ENCODE measurements around the gene DCAF8. TPM values are rescaled to one million over a fixed set of nuclear protein-coding genes. Genes with fewer than 3 reads are reported as not detected.

The DCAF8 gene
- total RNA-seq, 1 donor from 2014 or later = 130 TPM

- no peak for DNase-seq (ENCODE audit: low read depth, low spot score)
- Mint-ChIP-seq H3K9me3 (no peaks in the 10 kb centered on the region), H3K27me3 (ENCODE audit: low read depth) (no peaks in the 10 kb centered on the region), H3K36me3 (ENCODE audit: low read depth) (peaks cover 5% of the 10 kb centered on the region), H3K4me1 (no peaks in the 10 kb centered on the region), H3K4me3 (no peak overlapping the region), H3K27ac (ENCODE audit: unreplicated experiment) (no peak overlapping the region)
- no peak for TF ChIP-seq CTCF (conservative IDR thresholded peaks at IDR 0.05)
Observed at GRCh38 chr1:160277330-160277729, 15.0 kb upstream of the DCAF8 start.

DNA sequence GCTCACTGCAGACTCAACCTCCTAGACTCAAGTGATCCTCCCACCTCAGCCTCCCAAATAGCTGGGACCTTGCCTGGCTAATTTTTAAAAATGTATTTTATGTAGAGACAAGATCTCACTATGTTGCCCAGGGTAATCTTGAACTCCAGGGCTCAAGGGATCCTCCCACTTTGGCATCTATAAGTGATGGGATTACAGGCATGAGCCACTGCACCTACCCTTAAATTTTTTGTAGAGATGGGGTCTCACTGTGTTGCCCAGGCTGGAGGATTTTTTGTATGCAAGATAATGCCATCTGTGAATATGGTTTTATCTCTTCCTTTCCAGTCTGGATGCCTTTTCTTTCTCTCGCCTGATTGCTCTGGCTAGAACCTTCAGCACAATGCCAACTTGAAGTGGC, 8.7 kb upstream of the DCAF8 start:
- H3K27me3 Mint-ChIP-seq (ENCODE audit: low read depth) = peaks cover 19% of the 10 kb centered on the region
- H3K27ac Mint-ChIP-seq (ENCODE audit: unreplicated experiment) = no peak overlapping the region
- H3K9me3 Mint-ChIP-seq = no peaks in the 10 kb centered on the region
- H3K36me3 Mint-ChIP-seq (ENCODE audit: low read depth) = no peaks in the 10 kb centered on the region
- no peak for DNase-seq (ENCODE audit: low read depth, low spot score)
- no peak overlapping the region for H3K4me3 Mint-ChIP-seq
- TF ChIP-seq CTCF (conservative IDR thresholded peaks at IDR 0.05) = no peak
- H3K4me1 Mint-ChIP-seq = no peaks in the 10 kb centered on the region

- no peaks in the 10 kb centered on the region for H3K9me3 Mint-ChIP-seq
- H3K36me3 Mint-ChIP-seq (ENCODE audit: low read depth) = no peaks in the 10 kb centered on the region
- no peak for DNase-seq (ENCODE audit: low read depth, low spot score)
- H3K27ac Mint-ChIP-seq (ENCODE audit: unreplicated experiment) = no peak overlapping the region
- H3K4me3 Mint-ChIP-seq = peak overlapping the region; percentile 31
- H3K4me1 Mint-ChIP-seq = peaks cover 6% of the 10 kb centered on the region
- H3K27me3 Mint-ChIP-seq (ENCODE audit: low read depth) = peaks cover 33% of the 10 kb centered on the region
- TF ChIP-seq CTCF (conservative IDR thresholded peaks at IDR 0.05) = no peak
Observed at GRCh38 chr1:160267284-160267991, 5.1 kb upstream of the DCAF8 start.

DNA sequence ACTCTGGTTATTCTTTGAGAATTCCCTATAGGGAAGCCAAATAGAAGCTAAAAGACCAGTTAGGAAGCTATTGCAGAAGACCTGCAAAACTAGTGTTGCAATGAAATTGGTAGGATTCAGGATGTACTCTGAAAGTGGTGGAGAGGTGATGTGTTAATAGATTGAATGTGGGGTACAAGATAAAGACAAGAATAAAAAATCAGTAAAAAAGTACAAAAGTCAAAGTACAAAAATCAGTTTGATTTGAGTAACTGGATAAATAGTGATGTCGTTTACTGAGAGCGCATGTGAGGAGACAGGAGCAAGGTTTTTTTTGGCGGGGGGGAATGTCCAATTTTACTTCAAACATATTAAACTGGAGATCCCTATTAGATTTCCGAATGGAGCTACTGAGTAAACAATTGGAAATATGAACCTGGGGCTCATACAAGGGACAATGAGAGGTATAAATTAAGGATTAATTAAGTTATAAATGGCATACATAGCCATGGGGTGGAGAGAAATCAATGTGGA, 2.5 kb upstream of the DCAF8 start:
- H3K27me3 Mint-ChIP-seq (ENCODE audit: low read depth) = peaks cover 33% of the 10 kb centered on the region
- no peaks in the 10 kb centered on the region for H3K9me3 Mint-ChIP-seq
- no peak overlapping the region for H3K27ac Mint-ChIP-seq (ENCODE audit: unreplicated experiment)
- no peak overlapping the region for H3K4me3 Mint-ChIP-seq
- no peaks in the 10 kb centered on the region for H3K36me3 Mint-ChIP-seq (ENCODE audit: low read depth)
- no peak for DNase-seq (ENCODE audit: low read depth, low spot score)
- H3K4me1 Mint-ChIP-seq = peaks cover 27% of the 10 kb centered on the region
- no peak for TF ChIP-seq CTCF (conservative IDR thresholded peaks at IDR 0.05)

- Mint-ChIP-seq H3K27ac (ENCODE audit: unreplicated experiment) (peak overlapping the region; percentile 99), H3K9me3 (no peaks in the 10 kb centered on the region), H3K4me3 (peak overlapping the region; percentile 100), H3K27me3 (ENCODE audit: low read depth) (peaks cover 16% of the 10 kb centered on the region), H3K36me3 (ENCODE audit: low read depth) (no peaks in the 10 kb centered on the region), H3K4me1 (peaks cover 44% of the 10 kb centered on the region)
- no peak for TF ChIP-seq CTCF (conservative IDR thresholded peaks at IDR 0.05)
- no peak for DNase-seq (ENCODE audit: low read depth, low spot score)
Observed at GRCh38 chr1:160261556-160261892, 825 bp downstream of the DCAF8 start.
